Measurements from ENCODE around the gene NECTIN2.
A peak's percentile ranks its signal among the peaks of the same experiment; 100 is the strongest.

NECTIN2 gene

DNA sequence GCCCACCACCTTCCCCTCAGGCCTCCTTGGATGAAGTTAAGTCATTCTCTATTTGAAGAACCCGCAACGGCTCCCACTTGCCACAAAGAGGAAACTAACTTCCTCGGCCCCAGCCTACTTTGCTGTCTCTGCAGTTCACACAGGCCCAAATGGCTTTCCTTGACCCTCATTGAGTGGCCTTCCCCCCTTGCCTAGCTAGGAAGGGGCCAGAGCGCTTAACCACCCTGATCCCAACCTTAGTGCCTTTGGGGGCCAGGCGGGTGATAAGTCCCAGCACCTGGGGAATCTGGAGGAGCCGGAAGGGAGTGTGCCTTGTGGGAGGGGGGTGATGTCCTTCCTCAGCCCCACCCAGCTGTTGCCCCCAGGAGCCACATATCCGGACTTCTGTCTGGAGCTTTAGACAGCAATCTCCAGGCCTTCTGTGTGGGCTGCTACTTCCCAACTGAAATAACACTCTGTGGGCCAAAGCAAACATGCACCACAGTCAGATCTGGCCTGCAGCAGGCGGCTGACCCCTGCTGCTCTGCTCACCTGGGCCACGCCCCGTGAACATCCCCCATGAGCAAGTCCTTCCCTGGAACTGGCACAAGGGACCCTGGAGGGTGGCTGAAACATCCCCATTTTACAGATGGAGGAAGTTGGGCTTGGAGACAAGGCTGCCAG lies 10.5 kb downstream of the NECTIN2 start:
- TF ChIP-seq POLR2AphosphoS5 (IDR thresholded peaks at IDR 0.05; ENCODE audit: low read depth, low read length) = no peak
- TF ChIP-seq, protein P1, sequence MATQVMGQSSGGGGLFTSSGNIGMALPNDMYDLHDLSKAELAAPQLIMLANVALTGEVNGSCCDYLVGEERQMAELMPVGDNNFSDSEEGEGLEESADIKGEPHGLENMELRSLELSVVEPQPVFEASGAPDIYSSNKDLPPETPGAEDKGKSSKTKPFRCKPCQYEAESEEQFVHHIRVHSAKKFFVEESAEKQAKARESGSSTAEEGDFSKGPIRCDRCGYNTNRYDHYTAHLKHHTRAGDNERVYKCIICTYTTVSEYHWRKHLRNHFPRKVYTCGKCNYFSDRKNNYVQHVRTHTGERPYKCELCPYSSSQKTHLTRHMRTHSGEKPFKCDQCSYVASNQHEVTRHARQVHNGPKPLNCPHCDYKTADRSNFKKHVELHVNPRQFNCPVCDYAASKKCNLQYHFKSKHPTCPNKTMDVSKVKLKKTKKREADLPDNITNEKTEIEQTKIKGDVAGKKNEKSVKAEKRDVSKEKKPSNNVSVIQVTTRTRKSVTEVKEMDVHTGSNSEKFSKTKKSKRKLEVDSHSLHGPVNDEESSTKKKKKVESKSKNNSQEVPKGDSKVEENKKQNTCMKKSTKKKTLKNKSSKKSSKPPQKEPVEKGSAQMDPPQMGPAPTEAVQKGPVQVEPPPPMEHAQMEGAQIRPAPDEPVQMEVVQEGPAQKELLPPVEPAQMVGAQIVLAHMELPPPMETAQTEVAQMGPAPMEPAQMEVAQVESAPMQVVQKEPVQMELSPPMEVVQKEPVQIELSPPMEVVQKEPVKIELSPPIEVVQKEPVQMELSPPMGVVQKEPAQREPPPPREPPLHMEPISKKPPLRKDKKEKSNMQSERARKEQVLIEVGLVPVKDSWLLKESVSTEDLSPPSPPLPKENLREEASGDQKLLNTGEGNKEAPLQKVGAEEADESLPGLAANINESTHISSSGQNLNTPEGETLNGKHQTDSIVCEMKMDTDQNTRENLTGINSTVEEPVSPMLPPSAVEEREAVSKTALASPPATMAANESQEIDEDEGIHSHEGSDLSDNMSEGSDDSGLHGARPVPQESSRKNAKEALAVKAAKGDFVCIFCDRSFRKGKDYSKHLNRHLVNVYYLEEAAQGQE (IDR thresholded peaks at IDR 0.05; ENCODE audit: insufficient read depth in 1 of 2, low read depth in 2 of 2, low read length in 2 of 2) = peak in 1 of 2 experiments; percentile 71; a peak in 1 of 4 replicates
- TF ChIP-seq SIN3A (IDR thresholded peaks at IDR 0.05; ENCODE audit: borderline replicate concordance, insufficient read depth, low read length) = peak; percentile 93; the same call in 1 of the 2 replicates

DNA sequence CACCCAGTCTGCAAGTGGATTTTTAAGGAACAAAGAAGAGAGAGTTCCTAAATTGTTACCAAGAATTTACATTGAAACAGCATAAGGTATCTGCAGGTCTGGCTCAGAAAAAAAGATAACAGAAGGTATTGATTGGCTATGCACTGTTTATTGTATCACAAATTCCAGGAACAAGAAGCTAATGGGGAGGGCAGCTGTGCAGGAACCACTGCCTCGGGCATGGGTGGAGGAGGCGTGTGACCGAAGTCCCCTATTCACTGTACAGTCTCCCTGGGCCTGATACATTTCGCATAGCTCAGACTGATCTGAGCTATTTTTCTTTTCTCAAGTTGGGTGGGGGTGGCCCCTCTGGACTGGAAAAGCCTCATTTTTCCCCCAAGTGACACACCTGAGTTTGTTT lies 11.7 kb downstream of the NECTIN2 start:
- no peak for TF ChIP-seq FOXP2 (optimal IDR thresholded peaks at IDR 0.05; ENCODE audit: borderline replicate concordance, extremely low read depth, extremely low read length, insufficient read depth)
- TF ChIP-seq POLR2AphosphoS5 (IDR thresholded peaks at IDR 0.05; ENCODE audit: low read depth, low read length) = no peak
- no peak for TF ChIP-seq TAF1 (IDR thresholded peaks at IDR 0.05; ENCODE audit: borderline replicate concordance, insufficient read depth, low read length)
- TF ChIP-seq SIN3A (IDR thresholded peaks at IDR 0.05; ENCODE audit: borderline replicate concordance, insufficient read depth, low read length) = no peak

DNA sequence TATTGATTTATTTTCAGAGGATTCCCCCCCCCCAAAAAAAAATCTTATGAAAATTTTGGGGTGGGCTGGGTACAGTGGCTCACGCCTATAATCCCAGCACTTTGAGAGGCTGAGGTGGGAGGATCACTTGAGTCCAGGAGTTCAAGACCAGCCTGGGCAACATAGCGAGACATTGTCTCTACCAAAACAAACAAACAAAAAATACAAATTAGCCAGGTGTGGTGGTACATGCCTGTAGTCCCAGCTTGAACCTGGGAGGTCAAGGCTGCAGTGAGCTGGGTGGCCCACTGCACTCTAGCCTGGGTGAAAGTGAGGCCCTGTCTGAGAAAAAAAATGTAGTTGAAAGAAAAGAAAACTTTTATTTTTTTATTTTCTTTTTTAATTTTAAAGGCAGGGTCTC lies 17.9 kb downstream of the NECTIN2 start:
- TF ChIP-seq, protein P1 (IDR thresholded peaks at IDR 0.05; ENCODE audit: insufficient read depth in 1 of 2, low read depth in 2 of 2, low read length in 2 of 2) = no peak
- no peak for TF ChIP-seq FOXP2 (optimal IDR thresholded peaks at IDR 0.05; ENCODE audit: borderline replicate concordance, extremely low read depth, extremely low read length, insufficient read depth)
- TF ChIP-seq POLR2AphosphoS5 (IDR thresholded peaks at IDR 0.05; ENCODE audit: low read depth, low read length) = no peak
- no peak for TF ChIP-seq TAF1 (IDR thresholded peaks at IDR 0.05; ENCODE audit: borderline replicate concordance, insufficient read depth, low read length)
- TF ChIP-seq SIN3A (IDR thresholded peaks at IDR 0.05; ENCODE audit: borderline replicate concordance, insufficient read depth, low read length) = no peak

DNA sequence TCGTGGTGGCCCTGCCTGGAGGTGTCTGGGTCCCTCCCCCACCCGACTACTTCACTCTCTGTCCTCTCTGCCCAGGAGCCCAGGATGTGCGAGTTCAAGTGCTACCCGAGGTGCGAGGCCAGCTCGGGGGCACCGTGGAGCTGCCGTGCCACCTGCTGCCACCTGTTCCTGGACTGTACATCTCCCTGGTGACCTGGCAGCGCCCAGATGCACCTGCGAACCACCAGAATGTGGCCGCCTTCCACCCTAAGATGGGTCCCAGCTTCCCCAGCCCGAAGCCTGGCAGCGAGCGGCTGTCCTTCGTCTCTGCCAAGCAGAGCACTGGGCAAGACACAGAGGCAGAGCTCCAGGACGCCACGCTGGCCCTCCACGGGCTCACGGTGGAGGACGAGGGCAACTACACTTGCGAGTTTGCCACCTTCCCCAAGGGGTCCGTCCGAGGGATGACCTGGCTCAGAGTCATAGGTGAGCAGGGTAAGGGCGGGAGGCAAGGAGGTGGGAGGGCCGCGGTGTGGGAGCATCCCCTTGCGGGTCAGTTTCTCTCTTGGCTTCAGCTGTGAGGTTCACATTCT lies 19.2 kb downstream of the NECTIN2 start:
- TF ChIP-seq SIN3A (IDR thresholded peaks at IDR 0.05; ENCODE audit: borderline replicate concordance, insufficient read depth, low read length) (no peak), TAF1 (IDR thresholded peaks at IDR 0.05; ENCODE audit: borderline replicate concordance, insufficient read depth, low read length) (no peak), POLR2AphosphoS5 (IDR thresholded peaks at IDR 0.05; ENCODE audit: low read depth, low read length) (no peak), FOXP2 (optimal IDR thresholded peaks at IDR 0.05; ENCODE audit: borderline replicate concordance, extremely low read depth, extremely low read length, insufficient read depth) (no peak)
- TF ChIP-seq, protein P1 (IDR thresholded peaks at IDR 0.05; ENCODE audit: insufficient read depth in 1 of 2, low read depth in 2 of 2, low read length in 2 of 2) = no peak

DNA sequence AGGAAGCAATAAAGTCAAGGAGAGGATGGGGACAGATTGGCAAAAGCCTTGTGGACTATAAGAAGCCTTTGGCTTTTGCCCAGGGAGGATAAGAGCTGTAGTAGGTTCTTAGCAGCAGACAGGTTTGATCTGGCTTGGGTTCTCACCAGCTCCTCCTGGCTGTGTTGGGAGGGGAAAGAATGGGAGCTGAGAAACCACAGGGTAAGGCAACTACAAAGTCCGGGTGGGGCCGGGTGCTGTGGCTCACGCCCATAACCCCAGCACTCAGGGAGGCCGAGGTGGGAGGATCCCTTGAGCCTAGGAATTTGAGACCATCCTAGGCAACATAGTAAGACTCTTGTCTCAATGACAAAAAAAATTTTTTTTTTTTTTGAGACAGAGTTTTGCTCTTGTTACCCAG lies 20.6 kb downstream of the NECTIN2 start:
- TF ChIP-seq FOXP2 (optimal IDR thresholded peaks at IDR 0.05; ENCODE audit: borderline replicate concordance, extremely low read depth, extremely low read length, insufficient read depth) (no peak), SIN3A (IDR thresholded peaks at IDR 0.05; ENCODE audit: borderline replicate concordance, insufficient read depth, low read length) (no peak), POLR2AphosphoS5 (IDR thresholded peaks at IDR 0.05; ENCODE audit: low read depth, low read length) (no peak), TAF1 (IDR thresholded peaks at IDR 0.05; ENCODE audit: borderline replicate concordance, insufficient read depth, low read length) (no peak)
- TF ChIP-seq, protein P1 (IDR thresholded peaks at IDR 0.05; ENCODE audit: insufficient read depth in 1 of 2, low read depth in 2 of 2, low read length in 2 of 2) = no peak
